Small intestine (tissue), 7 donors: ENCODE results near the gene ARHGAP15. TPM values are rescaled to one million over a fixed set of nuclear protein-coding genes. Genes with fewer than 3 reads are reported as not detected.

Experiments used
- DNase-seq, 2 donors: peaks; one replicate each; pipeline versions ENCODE4 v3.0.0 to v3.0.0-alpha.2; 2013
- FAIRE-seq: peaks from 2 replicates; lab custom pipeline; 2012; peaks lifted over from hg19 to GRCh38; lab: Jason Lieb, UNC
- H3K27ac ChIP-seq, 3 donors: one replicate each; pipeline ENCODE4 v1.5.1; 2013; ENCODE audit warnings: low read length in 2 of 3, mild to moderate bottlenecking in 2 of 3, control low read depth in 1 of 3, inconsistent platforms in 1 of 3, low read depth in 1 of 3, moderate library complexity in 1 of 3
- H3K27me3 ChIP-seq, 3 donors: one replicate each; pipeline ENCODE4 v1.6.1; 2013; ENCODE audit warnings: low read length in 3 of 3, inconsistent platforms in 1 of 3; ENCODE audit not compliant: control insufficient read depth in 3 of 3, insufficient read depth in 3 of 3
- H3K36me3 ChIP-seq, 3 donors: one replicate each; pipeline ENCODE4 v1.6.1; 2013; ENCODE audit warnings: low read length in 3 of 3, inconsistent platforms in 1 of 3, low read depth in 1 of 3, mild to moderate bottlenecking in 1 of 3, moderate library complexity in 1 of 3; ENCODE audit not compliant: control insufficient read depth in 3 of 3, insufficient read depth in 2 of 3
- H3K4me1 ChIP-seq, 3 donors: one replicate each; pipeline ENCODE4 v1.6.1; 2013; ENCODE audit warnings: low read length in 2 of 3, inconsistent platforms in 1 of 3, low read depth in 1 of 3, mild to moderate bottlenecking in 1 of 3, moderate library complexity in 1 of 3; ENCODE audit not compliant: control insufficient read depth in 3 of 3, insufficient read depth in 2 of 3
- H3K4me3 ChIP-seq, 3 donors: one replicate each; pipeline ENCODE4 v1.5.1; 2013; ENCODE audit warnings: low read length in 3 of 3, control low read depth in 1 of 3, inconsistent platforms in 1 of 3, low read depth in 1 of 3, mild to moderate bottlenecking in 1 of 3, moderate library complexity in 1 of 3
- H3K9me3 ChIP-seq, 2 donors: one replicate each; pipeline ENCODE4 v1.6.1; 2013; ENCODE audit warnings: low read depth in 1 of 2, low read length in 1 of 2; ENCODE audit not compliant: control insufficient read depth in 2 of 2, insufficient read depth in 1 of 2
- WGBS, 3 donors: extraction: QIAGEN DNeasy Blood & Tissue Kit; methylation state at CpG; one replicate each; pipeline ENCODE4 v1.1.7; 2013; 5-methylcytosine and 5-hydroxymethylcytosine counted together
- polyA plus RNA-seq, 4 donors: library from polyadenylated mRNA; stranded (reverse) in 3 of 4; unstranded in 1 of 4; fragments of 200-250 nt in 3 of 4; fragments of 120-200 nt in 1 of 4; gene quantifications; one replicate each; pipeline versions ENCODE4 v1.2.1 to v1.2.3, GENCODE V29; 2013
- donor health status: healthy with polysubstance abuse.
- donor health status: control.
- donor health status: control.
- donor health status: Bipolar disorder and iron deficiency.
- donor health status: healthy.

Gene ARHGAP15
- polyA plus RNA-seq, 4 donors: 0.67 to 18.2 (median 10.1) TPM

DNA sequence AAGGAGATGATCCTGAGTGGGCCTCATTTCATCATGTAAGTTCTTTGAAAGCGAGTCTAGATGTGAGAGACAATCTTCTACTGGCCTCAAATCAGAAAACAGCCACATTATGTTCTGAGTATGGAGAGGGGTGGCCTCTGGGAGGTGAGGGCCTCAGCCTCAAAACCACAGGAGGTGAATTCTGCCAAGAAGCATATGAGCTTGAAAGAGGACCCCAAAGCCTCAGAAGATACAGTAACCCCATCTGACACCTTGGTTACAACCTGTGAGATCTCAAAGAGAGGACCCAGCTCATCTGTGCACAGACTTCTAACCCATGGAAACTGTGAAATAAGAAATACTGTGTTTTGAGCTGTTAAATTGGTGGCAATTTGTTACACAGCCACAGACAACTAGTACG, 200.1 kb downstream of the ARHGAP15 start:
- Histone ChIP-seq H3K4me3 (no peak overlapping the region), H3K4me1 (no peaks in the 10 kb centered on the region), H3K27ac (no peak overlapping the region), H3K36me3 (no peaks in the 10 kb centered on the region), H3K9me3 (no peaks in the 10 kb centered on the region), H3K27me3 (no peaks in the 10 kb centered on the region)
- no peak for DNase-seq
- WGBS, 3 donors: 84 to 90% (median 87%) methylated on average over 2 of the region's 2 CpGs
- FAIRE-seq: no peak

GRCh38 chr2:143333168-143333791, 204.1 kb downstream of the ARHGAP15 start:
- H3K27ac ChIP-seq: no peak overlapping the region
- H3K9me3 ChIP-seq: no peaks in the 10 kb centered on the region
- FAIRE-seq (no peak), DNase-seq (no peak)
- no peaks in the 10 kb centered on the region for H3K4me1 ChIP-seq
- WGBS, 3 donors: 43 to 67% (median 49%) methylated on average over 9 of the region's 9 CpGs
- no peak overlapping the region for H3K4me3 ChIP-seq
- no peaks in the 10 kb centered on the region for H3K27me3 ChIP-seq
- no peaks in the 10 kb centered on the region for H3K36me3 ChIP-seq

GRCh38 chr2:143333847-143334246, 204.6 kb downstream of the ARHGAP15 start:
- Histone ChIP-seq H3K4me1 (no peaks in the 10 kb centered on the region), H3K9me3 (no peaks in the 10 kb centered on the region), H3K4me3 (no peak overlapping the region), H3K36me3 (no peaks in the 10 kb centered on the region), H3K27me3 (no peaks in the 10 kb centered on the region), H3K27ac (no peak overlapping the region)
- DNase-seq (no peak), FAIRE-seq (no peak)
- WGBS, 3 donors: 67 to 75% (median 74%) methylated on average over 1 of the region's 1 CpG

- no peak overlapping the region for H3K27ac ChIP-seq
- no peaks in the 10 kb centered on the region for H3K9me3 ChIP-seq
- WGBS, 3 donors: 70 to 81% (median 77%) methylated on average over 4 of the region's 4 CpGs
- no peaks in the 10 kb centered on the region for H3K27me3 ChIP-seq
- DNase-seq: no peak
- H3K36me3 ChIP-seq: no peaks in the 10 kb centered on the region
- H3K4me3 ChIP-seq: no peak overlapping the region
- no peak for FAIRE-seq
- H3K4me1 ChIP-seq: no peaks in the 10 kb centered on the region
Measured at GRCh38 chr2:143334837-143335236, 205.6 kb downstream of the ARHGAP15 start.

- no peak for DNase-seq
Measured at GRCh38 chr2:143336719-143337210, 207.5 kb downstream of the ARHGAP15 start.

DNA sequence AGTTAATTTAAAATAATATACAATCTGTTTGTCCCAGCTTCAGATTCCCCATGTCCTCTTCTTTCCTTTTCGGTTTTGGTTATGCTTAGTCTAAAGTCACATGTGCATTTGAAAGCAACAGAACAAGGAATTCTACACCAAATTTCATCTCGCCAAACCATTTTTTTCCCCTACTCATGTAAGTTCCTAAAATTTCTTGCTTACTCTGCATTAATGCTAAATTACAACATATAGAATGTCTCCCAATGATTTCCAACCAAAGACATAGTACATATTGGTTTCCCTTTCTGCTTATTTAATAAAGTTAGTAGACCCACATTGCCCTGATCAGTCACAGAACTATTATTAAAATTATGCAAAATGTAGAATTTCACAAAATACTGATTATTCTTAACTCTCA, 212.3 kb downstream of the ARHGAP15 start:
- FAIRE-seq (no peak), DNase-seq (no peak)
- WGBS, 3 donors: 84 to 93% (median 92%) methylated on average over 2 of the region's 2 CpGs
- Histone ChIP-seq H3K27ac (no peak overlapping the region), H3K4me3 (no peak overlapping the region), H3K36me3 (no peaks in the 10 kb centered on the region), H3K27me3 (no peaks in the 10 kb centered on the region), H3K9me3 (no peaks in the 10 kb centered on the region), H3K4me1 (no peaks in the 10 kb centered on the region)

More at GRCh38 chr2:143336719-143337210, 207.5 kb downstream of the ARHGAP15 start:
- no peak for FAIRE-seq
- no peaks in the 10 kb centered on the region for H3K9me3 ChIP-seq
- no peaks in the 10 kb centered on the region for H3K36me3 ChIP-seq
- no peak overlapping the region for H3K27ac ChIP-seq
- no peaks in the 10 kb centered on the region for H3K27me3 ChIP-seq
- no peak overlapping the region for H3K4me3 ChIP-seq
- WGBS, 3 donors: 90 to 94% (median 93%) methylated on average over 1 of the region's 1 CpG
- no peaks in the 10 kb centered on the region for H3K4me1 ChIP-seq

GRCh38 chr2:143344780-143345179, 215.6 kb downstream of the ARHGAP15 start:
- Histone ChIP-seq H3K27me3 (no peaks in the 10 kb centered on the region), H3K36me3 (no peaks in the 10 kb centered on the region), H3K27ac (no peak overlapping the region), H3K4me1 (no peaks in the 10 kb centered on the region), H3K4me3 (no peak overlapping the region), H3K9me3 (no peaks in the 10 kb centered on the region)
- WGBS, 3 donors: 47 to 87% (median 76%) methylated on average over 2 of the region's 2 CpGs
- DNase-seq (no peak), FAIRE-seq (no peak)

DNA sequence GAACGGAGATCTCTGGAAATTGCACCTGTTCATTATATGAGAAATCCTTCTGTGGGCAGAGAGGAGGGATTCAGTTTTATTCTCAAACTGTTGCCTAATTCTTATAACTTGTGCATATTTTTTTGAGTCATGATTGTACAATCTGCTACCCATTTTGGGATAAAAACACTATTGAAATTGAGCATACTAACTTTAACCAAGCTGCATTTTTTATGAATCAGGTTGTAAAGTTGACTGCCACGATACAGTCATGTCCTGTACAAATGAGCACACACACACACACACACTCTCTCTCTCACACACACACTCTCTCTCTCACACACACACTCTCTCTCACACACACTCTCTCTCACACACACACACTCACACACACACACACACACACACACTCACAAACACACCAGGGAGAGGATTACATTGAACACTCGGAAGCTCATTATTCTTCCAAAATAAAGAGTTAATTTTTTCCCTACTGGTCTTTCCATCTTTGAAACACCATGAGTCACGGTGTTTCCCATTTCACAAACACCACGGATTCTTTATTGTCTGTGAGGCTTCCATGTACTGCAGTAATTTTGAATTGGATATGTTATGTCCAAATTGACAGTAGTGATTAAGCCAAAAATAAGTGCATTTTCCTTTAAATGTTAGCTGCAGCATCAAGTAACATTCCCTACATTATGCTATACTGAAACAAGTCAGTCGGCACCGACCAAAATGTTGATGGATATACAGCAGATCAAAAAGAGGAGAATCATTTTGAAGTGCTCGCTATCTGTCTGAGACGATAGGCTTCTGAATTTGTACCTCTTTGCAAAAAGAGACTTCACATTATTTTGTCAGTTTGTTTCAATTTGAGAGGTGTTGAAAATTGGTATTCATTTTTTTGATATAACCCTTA, 216.9 kb downstream of the ARHGAP15 start:
- no peaks in the 10 kb centered on the region for H3K36me3 ChIP-seq
- DNase-seq: no peak
- no peak overlapping the region for H3K27ac ChIP-seq
- FAIRE-seq: no peak
- H3K4me3 ChIP-seq: no peak overlapping the region
- no peaks in the 10 kb centered on the region for H3K4me1 ChIP-seq
- H3K27me3 ChIP-seq: no peaks in the 10 kb centered on the region
- 70 to 85% (median 80%) methylated on average over 9 of the region's 9 CpGs for WGBS, 3 donors
- H3K9me3 ChIP-seq: no peaks in the 10 kb centered on the region
